HepG2 (cell line): ENCODE results near the gene PRKCD. TPM values are rescaled to one million over a fixed set of nuclear protein-coding genes. Genes with fewer than 3 reads are reported as not detected.

Source experiments
- ATAC-seq: fragments of 200-7000 bp; cut with Tn5 transposase; 3 replicates; pipeline ENCODE4 v1.9.1; 2020; ENCODE audit warnings: mild to moderate bottlenecking, moderate library complexity
- BruUV-seq: library from RNA; stranded (reverse); fragments of 400-500 nt; replicated peaks from 2 replicates; lab custom pipeline; 2021; lab: Mats Ljungman, UMichigan
- CTCF ChIA-PET: fragments of 300-600 bp; formaldehyde crosslinking; extraction: SDS; loops from one replicate; lab custom pipeline; 2021; ENCODE audit warnings: low total read pairs, inconsistent platforms, low intra/inter-chr PET ratio; lab: Yijun Ruan, JAX
- POLR2A ChIA-PET: fragments of 350-600 bp; sonication (Branson Sonifier 250); formaldehyde crosslinking; loops from one replicate; lab custom pipeline; 2020; ENCODE audit warnings: antibody characterized with exemption, inconsistent platforms; lab: Yijun Ruan, JAX
- DNase-seq: peaks from one replicate; pipeline ENCODE4 v3.0.0-alpha.2; 2015; ENCODE audit warnings: low spot score
- FAIRE-seq: peaks from 3 replicates; lab custom pipeline; 2011; peaks lifted over from hg19 to GRCh38; lab: Jason Lieb, UNC
- H2AFZ ChIP-seq: one replicate; pipeline ENCODE4 v1.6.1; 2011; ENCODE audit warnings: low read length, inconsistent platforms
- H3K27ac ChIP-seq: fragments of 300-600 bp; 3 replicates; pipeline ENCODE4 v1.8.0; 2011; ENCODE audit warnings: mixed run types, mild to moderate bottlenecking, mixed read lengths, low read length, inconsistent platforms; ENCODE audit not compliant: insufficient read depth; ENCODE audit errors: extremely low read length
- H3K27me3 ChIP-seq, 2 experiments: fragments of 200-600 bp in 1 of 2; 2 replicates in 1 of 2; 3 replicates in 1 of 2; pipeline versions ENCODE4 v1.6.0 to v1.8.0; 2011; ENCODE audit warnings: low read length in 2 of 2, mild to moderate bottlenecking in 2 of 2, moderate library complexity in 2 of 2, inconsistent platforms in 1 of 2; ENCODE audit not compliant: insufficient read depth in 2 of 2, control insufficient read depth in 1 of 2
- H3K36me3 ChIP-seq, 2 experiments: fragments of 200-600 bp in 1 of 2; replicated peaks in 1 of 2; 2 replicates in 1 of 2; 3 replicates in 1 of 2; pipeline versions ENCODE4 v1.5.1 to v1.8.0; 2011; ENCODE audit warnings: low read length in 2 of 2, inconsistent platforms in 1 of 2; ENCODE audit not compliant: insufficient read depth in 2 of 2, control insufficient read depth in 1 of 2
- H3K4me1 ChIP-seq: 2 replicates; pipeline ENCODE4 v1.5.1; 2012; ENCODE audit warnings: low read length, inconsistent platforms; ENCODE audit not compliant: insufficient read depth
- H3K4me2 ChIP-seq: 2 replicates; pipeline ENCODE4 v1.6.0; 2011; ENCODE audit warnings: low read depth, low read length, inconsistent platforms
- H3K4me3 ChIP-seq, 3 experiments: fragments of 200-600 bp in 1 of 3; sonication (generic), shearing (Covaris generic) in 1 of 3; replicated peaks in 1 of 3; 2 replicates each; pipeline ENCODE4 v1.5.1; 2011 to 2016; ENCODE audit warnings: low read length in 3 of 3, inconsistent platforms in 2 of 3, low read depth in 2 of 3, mild to moderate bottlenecking in 2 of 3, control low read depth in 1 of 3, mixed read lengths in 1 of 3; ENCODE audit not compliant: insufficient read depth in 1 of 3
- H3K79me2 ChIP-seq: one replicate; pipeline ENCODE4 v1.6.1; 2011; ENCODE audit warnings: low read length, inconsistent platforms; ENCODE audit not compliant: insufficient read depth
- H3K9ac ChIP-seq: 2 replicates; pipeline ENCODE4 v1.6.0; 2011; ENCODE audit warnings: mild to moderate bottlenecking, low read depth, low read length, inconsistent platforms; ENCODE audit not compliant: insufficient read depth
- H3K9me3 ChIP-seq: 2 replicates; pipeline ENCODE4 v1.5.1; 2012; ENCODE audit warnings: mild to moderate bottlenecking, low read length
- H4K20me1 ChIP-seq: 2 replicates; pipeline ENCODE4 v1.6.0; 2011; ENCODE audit warnings: inconsistent platforms, mild to moderate bottlenecking, low read length, moderate library complexity; ENCODE audit not compliant: insufficient read depth
- ARNTL ChIP-seq: sonication (generic); formaldehyde crosslinking; IDR thresholded peaks from 2 replicates; pipeline ENCODE4 v1.4.0; 2020; ENCODE audit warnings: mild to moderate bottlenecking, missing genetic modification reagents
- FOSL2 ChIP-seq: sonication (generic); formaldehyde crosslinking; IDR thresholded peaks from 2 replicates; pipeline ENCODE4 v1.4.0; 2020; ENCODE audit warnings: missing genetic modification reagents
- FOXA3 ChIP-seq: IDR thresholded peaks from 2 replicates; pipeline ENCODE4 v1.6.1; 2016; ENCODE audit warnings: missing genetic modification reagents, missing compliant biosample characterization
- HOXA7 ChIP-seq: sonication (generic); formaldehyde crosslinking; IDR thresholded peaks from 2 replicates; pipeline ENCODE4 v1.8.1; 2022; ENCODE audit warnings: mild to moderate bottlenecking, missing genetic modification reagents, moderate library complexity
- NPAS2 ChIP-seq: sonication (generic); formaldehyde crosslinking; IDR thresholded peaks from 2 replicates; pipeline ENCODE4 v1.8.0; 2022; ENCODE audit warnings: mild to moderate bottlenecking, missing genetic modification reagents, borderline replicate concordance
- XRCC5 ChIP-seq: fragments of 200-400 bp; formaldehyde crosslinking; optimal IDR thresholded peaks from 2 replicates; pipeline ENCODE3; 2017; ENCODE audit warnings: mild to moderate bottlenecking, low read length
- YY1 ChIP-seq: IDR thresholded peaks from 2 replicates; pipeline ENCODE4 v1.6.1; 2011; ENCODE audit warnings: low read length, low read depth, moderate library complexity, mild to moderate bottlenecking; ENCODE audit not compliant: insufficient read depth, insufficient replicate concordance
- ZBTB26 ChIP-seq: IDR thresholded peaks from 2 replicates; pipeline ENCODE4 v1.6.1; 2016; ENCODE audit warnings: missing compliant biosample characterization, missing genetic modification reagents, borderline replicate concordance
- ZBTB49 ChIP-seq: sonication (generic); formaldehyde crosslinking; IDR thresholded peaks from 2 replicates; pipeline ENCODE4 v1.4.0; 2020; ENCODE audit warnings: missing genetic modification reagents, borderline replicate concordance
- ZFP82 ChIP-seq: sonication (generic); formaldehyde crosslinking; IDR thresholded peaks from 2 replicates; pipeline ENCODE4 v1.5.1; 2020; ENCODE audit warnings: mild to moderate bottlenecking, missing genetic modification reagents, borderline replicate concordance
- ZNF18 ChIP-seq: sonication (generic); formaldehyde crosslinking; IDR thresholded peaks from 2 replicates; pipeline ENCODE4 v1.8.0; 2022; ENCODE audit warnings: mild to moderate bottlenecking, missing genetic modification reagents; ENCODE audit not compliant: insufficient replicate concordance
- ZNF432 ChIP-seq: sonication (generic); formaldehyde crosslinking; IDR thresholded peaks from 2 replicates; pipeline ENCODE4 v1.5.0; 2020; ENCODE audit warnings: missing genetic modification reagents, mild to moderate bottlenecking, borderline replicate concordance
- ZNF446 ChIP-seq: sonication (generic); formaldehyde crosslinking; IDR thresholded peaks from 2 replicates; pipeline ENCODE4 v1.5.0; 2020; ENCODE audit warnings: mild to moderate bottlenecking, missing genetic modification reagents
- ZNF562 ChIP-seq: sonication (generic); formaldehyde crosslinking; IDR thresholded peaks from 2 replicates; pipeline ENCODE4 v1.8.0; 2022; ENCODE audit warnings: missing genetic modification reagents, borderline replicate concordance
- WGBS: methylation state at CpG from one replicate; pipeline ENCODE4 v1.1.6; 2017; ENCODE audit warnings: low lambda C conversion rate; 5-methylcytosine and 5-hydroxymethylcytosine counted together
- in situ Hi-C: cut with HindIII; loops from 2 replicates; pipeline ENCODE4 v1.10.0; 2017; ENCODE audit warnings: low pct_unique_long_range_greater_than_20kb; ENCODE audit not compliant: extremely low pct_ligation_motif_present
- intact Hi-C: fragments of 100-400 bp; cut with micrococcal nuclease; formaldehyde crosslinking; loops from one replicate; pipeline ENCODE4 v1.10.0; 2022; ENCODE audit not compliant: unreplicated experiment
- polyA plus RNA-seq, 8 experiments: library from polyadenylated mRNA; depleted of rRNA in 3 of 8; stranded (reverse) in 7 of 8; unstranded in 1 of 8; fragments of >200 nt; fragmentation: Illumina TruSeq in 4 of 8; extraction: Trizol in 4 of 8; gene quantifications; 2 replicates each; pipeline versions ENCODE4 v1.2.1 to v1.2.3, GENCODE V29; 2011 to 2016; ENCODE audit warnings: low read depth in 4 of 8, missing spikeins in 1 of 8, mixed read lengths in 1 of 8; ENCODE audit not compliant: insufficient read depth in 1 of 8
- total RNA-seq, 5 experiments: library from RNA; depleted of rRNA; stranded (reverse); fragments of >200 nt; fragmentation: Illumina TruSeq; extraction: Trizol; gene quantifications; 2 replicates each; pipeline ENCODE4 v1.2.3, GENCODE V29; 2016; ENCODE audit warnings: low read depth in 1 of 5

Gene PRKCD
- total and polyA plus RNA-seq, 2 of the 13 experiments (the other 11 are each of a cell fraction or from before 2014, with no cell fraction given), result 1.6 to 40.7 TPM

- no peak for FAIRE-seq
- H3K4me2 ChIP-seq, result no peak overlapping the region
- H3K9me3 ChIP-seq, result no peaks in the 10 kb centered on the region
- H3K9ac ChIP-seq, result no peak overlapping the region
- in situ Hi-C loops, result no loop called here
- CTCF ChIA-PET, result no interaction called here
- no peaks in the 10 kb centered on the region for H3K27me3 ChIP-seq
- DNase-seq, result no peak
- peaks cover 19% of the 10 kb centered on the region for H3K79me2 ChIP-seq
- H3K4me3 ChIP-seq, result no peak overlapping the region
- intact Hi-C loops, result no loop called here
- H2AFZ ChIP-seq, result no peak overlapping the region
- H3K4me1 ChIP-seq, result peaks cover 73% of the 10 kb centered on the region
- POLR2A ChIA-PET, result interaction anchor here (1.8 kb wide), 1 partner anchor 34 kb away, joined by 5 read pairs; no protein-coding TSS in a partner anchor
- TF ChIP-seq ZBTB49 (CRISPR knock-in tag) (no peak), ZBTB26 (no peak), NPAS2 (CRISPR knock-in tag) (no peak), YY1 (no peak), FOXA3 (no peak), ZNF562 (CRISPR knock-in tag) (no peak), ZFP82 (CRISPR knock-in tag) (no peak), FOSL2 (CRISPR knock-in tag) (no peak), ZNF446 (CRISPR knock-in tag) (no peak), ARNTL (CRISPR knock-in tag) (no peak), HOXA7 (CRISPR knock-in tag) (no peak), XRCC5 (no peak), ZNF18 (CRISPR knock-in tag) (no peak), ZNF432 (CRISPR knock-in tag) (no peak)
- peaks cover 3% of the 10 kb centered on the region for H4K20me1 ChIP-seq
- no TSS peak for BruUV-seq
- peaks cover 4 to 6% of the 10 kb centered on the region in 2 experiments; a peak in 2 of 5 replicates for H3K36me3 ChIP-seq
- ATAC-seq, result no peak
- WGBS, result 93% methylated on average over 3 of the region's 4 CpGs
- no peak overlapping the region for H3K27ac ChIP-seq
Measured at GRCh38 chr3:53166206-53166605, 5.2 kb downstream of the PRKCD start.
